Heart left ventricle (tissue), 13 donors: Measurements from ENCODE around the gene GUCA2A.

Experiments
- CTCF ChIP-seq, 12 donors: fragments of 200-600 bp; sonication (generic) in 4 of 12; IDR thresholded peaks; one replicate each; pipeline versions ENCODE4 v1.5.0 to v1.8.0; 2018 to 2022; ENCODE audit warnings: antibody characterized with exemption in 12 of 12, mild to moderate bottlenecking in 5 of 12
- POLR2A ChIP-seq, 2 donors: fragments of 450-650 bp; IDR thresholded peaks; one replicate each; pipeline ENCODE4 v1.6.1; 2017; ENCODE audit warnings: antibody characterized with exemption in 2 of 2, mild to moderate bottlenecking in 2 of 2, moderate library complexity in 2 of 2
- donor health status: ischemic (EF 13 %, LVEDD 7.1; RV severe dilation, severe dysfunction).
- donor health status: DM: no; HTN: yes; CAD: no.
- donor health status: DM: no; HTN: no; CAD: no.
- donor health status: ischemic (EF 25% LVEDD 6.9; RV normal size, moderate dysfunction).
- donor health status: ischemic (EF 25% LVEDD 5.7; RV mildly dilated, moderate dysfunction).
- donor health status: ischemic (EF 35%, LVEDD 5.7; RV mildly dilated, moderate dysfunction).
- donor health status: nonischemic (EF 11% LVEDD 7.7; RV severe dilation, severe dysfunction).
- donor health status: DM: yes; HTN: yes; CAD: no.
- donor health status: PGD.
- donor health status: ischemic (EF 29% LVEDD 5.4; RV normal size, mild dysfunction).
- donor health status: nonischemic (EF 23%, LVEDD 6.1; RV moderate dilation, normal function).

DNA sequence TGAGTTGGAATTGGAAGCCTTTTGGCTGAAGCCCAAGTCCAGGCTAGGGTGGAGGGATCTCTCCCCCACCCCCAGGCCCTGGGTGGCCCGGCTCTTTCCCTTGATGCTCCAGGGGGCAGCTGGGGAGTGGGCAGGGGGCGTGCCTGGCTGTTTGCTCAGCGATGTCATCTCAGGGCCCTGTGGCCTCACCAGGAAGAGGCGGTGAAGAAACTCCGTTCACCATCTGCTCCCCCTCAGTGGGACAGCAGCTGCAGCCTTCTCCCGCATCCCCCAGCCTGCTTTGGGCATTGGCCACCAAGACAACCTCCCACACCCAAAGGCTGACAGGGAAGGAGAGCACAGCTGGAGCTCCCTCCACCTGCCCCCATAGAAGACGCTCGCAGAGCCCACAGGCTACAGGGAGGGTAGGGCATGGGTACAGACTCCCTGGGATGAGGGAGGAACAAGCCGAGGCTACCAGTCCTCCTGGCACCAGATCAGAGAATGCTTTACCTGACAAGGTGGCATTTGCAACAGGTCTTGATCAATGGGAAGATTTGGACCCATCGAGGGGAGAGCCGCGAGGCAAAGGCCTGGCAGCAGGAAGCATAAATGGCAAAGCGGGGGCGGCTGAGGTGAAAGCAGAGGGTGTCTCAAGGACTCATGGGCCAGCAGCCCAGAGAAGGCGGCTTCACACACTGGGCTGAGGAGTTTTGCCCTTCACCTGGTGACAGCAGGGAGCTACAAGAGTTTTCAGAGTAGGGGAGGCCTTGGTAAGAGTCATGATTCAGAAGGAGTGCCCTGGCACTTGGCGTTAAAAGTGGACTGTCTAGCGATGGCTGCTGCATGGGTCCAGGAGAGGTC lies 6.5 kb upstream of the GUCA2A start:
- TF ChIP-seq CTCF (IDR thresholded peaks at IDR 0.05) = no peak
- no peak for TF ChIP-seq POLR2A (IDR thresholded peaks at IDR 0.05)
